ENCODE measurements around the gene MAGEA3. TPM values are rescaled to one million over a fixed set of nuclear protein-coding genes. Genes with fewer than 3 reads are reported as not detected.
"Not testable (repeated sequence)": the region's sequence is repeated elsewhere in the genome, so short reads cannot be mapped to it uniquely, and the experiment has no call there.

The MAGEA3 gene, protein sequence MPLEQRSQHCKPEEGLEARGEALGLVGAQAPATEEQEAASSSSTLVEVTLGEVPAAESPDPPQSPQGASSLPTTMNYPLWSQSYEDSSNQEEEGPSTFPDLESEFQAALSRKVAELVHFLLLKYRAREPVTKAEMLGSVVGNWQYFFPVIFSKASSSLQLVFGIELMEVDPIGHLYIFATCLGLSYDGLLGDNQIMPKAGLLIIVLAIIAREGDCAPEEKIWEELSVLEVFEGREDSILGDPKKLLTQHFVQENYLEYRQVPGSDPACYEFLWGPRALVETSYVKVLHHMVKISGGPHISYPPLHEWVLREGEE
- not detected for total RNA-seq

DNA sequence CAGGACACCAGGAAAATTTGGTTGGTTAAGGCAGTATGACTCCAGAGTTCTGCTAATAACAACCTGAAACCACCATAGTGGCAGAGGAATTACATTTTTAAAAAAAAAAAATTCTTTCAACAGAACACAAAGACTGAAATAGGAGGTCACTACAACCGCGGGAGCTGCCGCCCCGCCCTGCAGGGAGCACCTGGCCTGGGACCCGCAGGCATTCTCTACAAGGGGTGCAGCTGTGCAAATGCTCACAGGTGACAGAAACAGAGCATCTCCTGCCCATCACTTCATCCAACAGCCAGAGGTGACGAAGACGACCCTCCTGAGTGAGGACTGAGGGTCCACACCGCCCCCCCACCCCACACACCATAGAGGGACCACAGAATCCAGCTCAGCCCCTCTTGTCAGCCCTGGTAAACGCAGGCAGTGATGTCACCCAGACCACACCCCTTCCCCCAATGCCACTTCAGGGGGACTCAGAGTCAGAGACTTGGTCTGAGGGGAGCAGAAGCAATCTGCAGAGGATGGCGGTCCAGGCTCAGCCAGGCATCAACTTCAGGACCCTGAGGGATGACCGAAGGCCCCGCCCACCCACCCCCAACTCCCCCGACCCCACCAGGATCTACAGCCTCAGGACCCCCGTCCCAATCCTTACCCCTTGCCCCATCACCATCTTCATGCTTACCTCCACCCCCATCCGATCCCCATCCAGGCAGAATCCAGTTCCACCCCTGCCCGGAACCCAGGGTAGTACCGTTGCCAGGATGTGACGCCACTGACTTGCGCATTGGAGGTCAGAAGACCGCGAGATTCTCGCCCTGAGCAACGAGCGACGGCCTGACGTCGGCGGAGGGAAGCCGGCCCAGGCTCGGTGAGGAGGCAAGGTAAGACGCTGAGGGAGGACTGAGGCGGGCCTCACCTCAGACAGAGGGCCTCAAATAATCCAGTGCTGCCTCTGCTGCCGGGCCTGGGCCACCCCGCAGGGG lies at the start of gene MAGEA3:
Gene MAGEA3 (plus strand): TSS at position 843 of the 980 bp plus-strand sequence. CDS start 2,039 bp downstream, outside the sequence.
- H3K36me3 ChIP-seq; H3K9me3 ChIP-seq; H3K27me3 ChIP-seq; H3K4me3 ChIP-seq; H3K27ac ChIP-seq; H3K4me1 ChIP-seq; DNase-seq (ENCODE audit: low spot score): not testable (repeated sequence)

DNA sequence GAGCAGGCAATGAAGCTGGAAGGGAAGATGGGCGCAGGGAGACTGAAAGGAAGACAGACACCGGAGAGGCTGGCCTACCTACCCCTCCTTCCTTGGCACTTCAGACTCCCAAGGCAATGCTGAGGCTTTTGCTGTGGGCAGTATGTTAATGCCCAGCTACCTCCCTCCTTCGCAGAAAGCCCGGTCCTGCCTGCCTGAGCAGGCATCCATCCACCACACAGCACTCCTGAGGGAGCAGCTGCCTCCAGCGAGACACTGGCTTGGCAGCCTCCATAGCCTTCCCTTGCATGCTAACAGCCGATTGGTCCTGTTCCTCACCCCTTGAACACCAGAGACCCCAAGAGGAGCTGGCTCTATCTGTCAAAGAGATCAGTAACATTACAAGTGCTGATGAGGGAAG lies 46.5 kb upstream of the MAGEA3 start:
- Histone ChIP-seq H3K27me3 (no peaks in the 10 kb centered on the region), H3K4me3 (no peak overlapping the region), H3K27ac (no peak overlapping the region), H3K4me1 (no peaks in the 10 kb centered on the region), H3K36me3 (no peaks in the 10 kb centered on the region), H3K9me3 (no peaks in the 10 kb centered on the region)
- DNase-seq (ENCODE audit: low spot score): no peak
- TF ChIP-seq, protein P1, sequence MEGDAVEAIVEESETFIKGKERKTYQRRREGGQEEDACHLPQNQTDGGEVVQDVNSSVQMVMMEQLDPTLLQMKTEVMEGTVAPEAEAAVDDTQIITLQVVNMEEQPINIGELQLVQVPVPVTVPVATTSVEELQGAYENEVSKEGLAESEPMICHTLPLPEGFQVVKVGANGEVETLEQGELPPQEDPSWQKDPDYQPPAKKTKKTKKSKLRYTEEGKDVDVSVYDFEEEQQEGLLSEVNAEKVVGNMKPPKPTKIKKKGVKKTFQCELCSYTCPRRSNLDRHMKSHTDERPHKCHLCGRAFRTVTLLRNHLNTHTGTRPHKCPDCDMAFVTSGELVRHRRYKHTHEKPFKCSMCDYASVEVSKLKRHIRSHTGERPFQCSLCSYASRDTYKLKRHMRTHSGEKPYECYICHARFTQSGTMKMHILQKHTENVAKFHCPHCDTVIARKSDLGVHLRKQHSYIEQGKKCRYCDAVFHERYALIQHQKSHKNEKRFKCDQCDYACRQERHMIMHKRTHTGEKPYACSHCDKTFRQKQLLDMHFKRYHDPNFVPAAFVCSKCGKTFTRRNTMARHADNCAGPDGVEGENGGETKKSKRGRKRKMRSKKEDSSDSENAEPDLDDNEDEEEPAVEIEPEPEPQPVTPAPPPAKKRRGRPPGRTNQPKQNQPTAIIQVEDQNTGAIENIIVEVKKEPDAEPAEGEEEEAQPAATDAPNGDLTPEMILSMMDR (IDR thresholded peaks at IDR 0.05): no peak

DNA sequence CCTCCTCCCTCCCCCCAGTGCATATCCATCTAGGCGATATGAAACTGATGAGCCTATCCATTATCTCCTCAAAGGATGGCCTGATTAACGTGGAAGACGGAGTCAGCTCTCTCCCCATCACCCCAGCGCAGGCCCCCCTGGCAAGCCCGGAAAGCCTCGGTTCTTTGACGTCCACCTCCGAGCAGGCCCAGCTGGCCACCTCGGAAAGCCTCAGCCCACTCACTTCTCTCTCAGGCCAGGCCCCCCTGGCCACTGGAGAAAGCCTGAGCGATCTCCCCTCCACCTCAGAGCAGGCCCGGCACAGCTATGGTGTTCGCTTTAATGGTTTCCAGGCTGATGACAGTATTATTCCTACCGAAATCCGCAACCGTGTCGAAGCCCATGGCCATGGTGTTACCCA lies 46.1 kb upstream of the MAGEA3 start:
- Histone ChIP-seq H3K4me3 (no peak overlapping the region), H3K27me3 (no peaks in the 10 kb centered on the region), H3K9me3 (no peaks in the 10 kb centered on the region), H3K36me3 (no peaks in the 10 kb centered on the region), H3K4me1 (no peaks in the 10 kb centered on the region), H3K27ac (no peak overlapping the region)
- no peak for DNase-seq (ENCODE audit: low spot score)
- TF ChIP-seq, protein P1 (IDR thresholded peaks at IDR 0.05): no peak

DNA sequence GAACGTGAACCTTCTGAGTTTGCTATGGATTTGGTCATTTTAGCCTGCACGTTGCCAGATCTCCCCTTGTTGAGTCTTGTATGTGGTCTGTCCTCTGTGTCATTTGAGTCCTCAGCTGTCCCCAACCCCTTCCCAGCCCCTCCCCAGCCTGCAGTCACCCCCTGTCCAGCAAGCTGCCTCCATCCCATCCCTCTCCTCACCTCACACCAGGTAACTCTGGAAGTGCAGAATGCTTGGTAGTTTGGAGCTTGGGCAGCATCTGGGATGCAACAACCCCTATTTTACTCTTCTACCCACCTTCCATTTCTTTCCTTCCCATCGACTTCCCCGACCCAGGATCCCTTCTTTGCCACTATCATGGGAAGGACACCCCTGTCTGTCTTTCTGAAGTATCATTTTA lies 42.5 kb upstream of the MAGEA3 start:
- no peaks in the 10 kb centered on the region for H3K27me3 ChIP-seq
- no peak for DNase-seq (ENCODE audit: low spot score)
- H3K36me3 ChIP-seq: no peaks in the 10 kb centered on the region
- no peak overlapping the region for H3K4me3 ChIP-seq
- H3K27ac ChIP-seq: no peak overlapping the region
- H3K9me3 ChIP-seq: no peaks in the 10 kb centered on the region
- TF ChIP-seq, protein P1 (IDR thresholded peaks at IDR 0.05): no peak
- no peaks in the 10 kb centered on the region for H3K4me1 ChIP-seq

DNA sequence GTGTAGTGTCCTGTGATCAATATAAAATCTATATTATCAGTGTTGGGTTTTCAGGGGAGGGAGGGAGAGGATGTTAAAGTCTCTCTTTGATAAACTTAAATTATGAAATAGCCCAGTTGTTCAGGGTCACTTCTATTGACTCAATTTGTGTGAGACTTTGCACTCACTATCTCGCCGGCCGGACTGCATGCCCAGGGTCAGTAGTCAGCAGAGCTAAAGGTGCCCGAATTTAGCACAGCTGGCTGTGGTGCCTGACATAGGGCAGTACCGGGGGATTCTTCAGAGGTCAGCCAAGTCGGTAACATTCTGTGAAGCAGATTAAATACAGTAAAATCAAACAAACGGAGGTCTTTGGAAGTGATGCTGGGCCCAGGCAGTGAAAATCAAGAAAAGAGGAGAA lies 41.7 kb upstream of the MAGEA3 start:
- TF ChIP-seq, protein P1 (IDR thresholded peaks at IDR 0.05): no peak
- H3K4me1 ChIP-seq: no peaks in the 10 kb centered on the region
- no peak overlapping the region for H3K27ac ChIP-seq
- no peak overlapping the region for H3K4me3 ChIP-seq
- H3K9me3 ChIP-seq: no peaks in the 10 kb centered on the region
- no peaks in the 10 kb centered on the region for H3K27me3 ChIP-seq
- no peak for DNase-seq (ENCODE audit: low spot score)
- no peaks in the 10 kb centered on the region for H3K36me3 ChIP-seq

DNA sequence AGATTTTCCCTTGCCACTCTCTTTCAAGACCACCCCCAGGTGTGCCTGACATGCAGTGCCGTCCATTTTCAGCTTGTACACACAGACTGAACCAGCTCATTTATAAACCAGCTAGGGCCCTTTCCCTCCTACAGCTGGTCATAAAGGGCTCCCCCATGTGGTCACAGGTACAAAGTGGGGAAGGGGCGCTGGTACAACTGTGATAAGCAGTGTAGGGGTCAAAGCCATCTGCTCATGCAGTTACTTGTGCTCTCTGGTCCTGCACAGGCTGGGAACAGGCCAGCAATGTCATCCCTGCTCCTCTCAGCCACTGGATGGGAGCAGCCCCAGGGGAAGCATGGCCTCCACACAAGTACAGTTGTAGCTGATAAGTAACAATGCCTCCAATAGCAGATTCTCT lies 40.3 kb upstream of the MAGEA3 start:
- H3K36me3 ChIP-seq: no peaks in the 10 kb centered on the region
- no peak overlapping the region for H3K27ac ChIP-seq
- TF ChIP-seq, protein P1 (IDR thresholded peaks at IDR 0.05): no peak

More for the DNA sequence above, 40.3 kb upstream of the MAGEA3 start:
- DNase-seq (ENCODE audit: low spot score): no peak
- Histone ChIP-seq H3K4me3 (no peak overlapping the region), H3K9me3 (no peaks in the 10 kb centered on the region), H3K27me3 (no peaks in the 10 kb centered on the region), H3K4me1 (no peaks in the 10 kb centered on the region)
